Stimulated activated CD4-positive, alpha-beta T cell treated with anti-CD3 and anti-CD28 coated beads, TNF-alpha, amount 100 ng/mL, for 1 hour (primary cell): Measurements from ENCODE around the gene TUBE1.
"Not testable (repeated sequence)": the region's sequence is repeated elsewhere in the genome, so short reads cannot be mapped to it uniquely, and the experiment has no call there.

Source experiments
- DNase-seq, 3 donors: peaks; one replicate each; pipeline ENCODE4 v3.0.0-alpha.2; 2020; ENCODE audit warnings: low read depth in 3 of 3, low spot score in 1 of 3

TUBE1 gene

DNA sequence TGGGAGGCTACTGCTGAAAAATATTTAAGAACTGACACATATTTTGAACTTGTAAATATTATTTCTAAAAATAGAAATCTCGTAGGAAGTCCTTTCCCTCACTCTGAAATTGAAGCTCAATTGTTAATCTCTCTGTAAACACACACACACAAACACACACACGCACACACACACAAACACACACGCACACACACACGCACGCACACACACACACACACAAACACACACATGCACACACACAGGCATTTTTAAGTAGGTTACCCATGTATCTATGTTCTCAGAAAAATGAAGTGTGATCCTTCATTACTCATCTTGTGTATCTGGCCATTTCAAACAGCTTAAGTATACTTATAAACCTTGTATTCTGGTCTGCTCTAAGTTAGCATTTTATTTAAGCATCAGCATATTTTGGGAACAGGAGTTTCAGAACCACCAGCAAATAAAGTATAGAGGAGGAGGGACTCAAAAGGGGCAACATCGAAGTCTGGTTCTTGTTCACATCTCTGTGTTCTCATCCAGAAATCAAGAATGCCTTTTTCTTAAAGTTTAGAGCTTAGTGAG is 21.8 kb downstream of the TUBE1 start:
- DNase-seq: no peak

GRCh38 chr6:112062966-112063365 is 24.3 kb downstream of the TUBE1 start:
- no peak for DNase-seq

- no peak for DNase-seq
Measured at GRCh38 chr6:112061605-112062004, 25.7 kb downstream of the TUBE1 start.

GRCh38 chr6:112058243-112059032 is 28.8 kb downstream of the TUBE1 start:
- DNase-seq: no peak

- DNase-seq: no peak
Measured at GRCh38 chr6:112054555-112055190, 32.6 kb downstream of the TUBE1 start.

GRCh38 chr6:112054001-112054400 is 33.3 kb downstream of the TUBE1 start, which contains the start of gene CCN6:
CCN6 (plus strand) TSS chr6:112054104; CDS start chr6:112054358, 254 bp downstream.
- DNase-seq: no peak

DNA sequence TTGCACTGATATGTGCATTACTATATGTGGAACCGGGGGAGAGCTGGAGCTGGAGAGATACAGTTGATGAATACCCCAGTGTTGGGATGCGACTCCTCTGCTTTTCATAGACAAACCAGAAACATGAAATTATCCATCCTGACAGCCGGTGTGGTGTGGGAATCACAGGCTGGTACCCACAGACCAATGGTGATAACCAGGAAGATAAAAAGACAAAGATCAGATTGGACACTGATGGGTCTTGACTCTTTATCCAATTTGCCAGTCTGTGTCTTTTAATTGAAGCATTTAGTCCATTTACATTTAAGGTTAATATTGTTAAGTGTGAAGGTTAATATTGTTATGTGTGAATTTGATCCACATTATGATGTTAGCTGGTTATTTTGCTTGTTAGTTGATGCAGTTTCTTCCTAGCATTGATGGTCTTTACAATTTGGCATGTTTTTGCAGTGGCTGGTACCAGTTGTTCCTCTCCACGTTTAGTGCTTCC is 36.0 kb downstream of the TUBE1 start:
- not testable (repeated sequence) for DNase-seq

- no peak for DNase-seq
Measured at GRCh38 chr6:112050429-112050828, 36.9 kb downstream of the TUBE1 start.

DNA sequence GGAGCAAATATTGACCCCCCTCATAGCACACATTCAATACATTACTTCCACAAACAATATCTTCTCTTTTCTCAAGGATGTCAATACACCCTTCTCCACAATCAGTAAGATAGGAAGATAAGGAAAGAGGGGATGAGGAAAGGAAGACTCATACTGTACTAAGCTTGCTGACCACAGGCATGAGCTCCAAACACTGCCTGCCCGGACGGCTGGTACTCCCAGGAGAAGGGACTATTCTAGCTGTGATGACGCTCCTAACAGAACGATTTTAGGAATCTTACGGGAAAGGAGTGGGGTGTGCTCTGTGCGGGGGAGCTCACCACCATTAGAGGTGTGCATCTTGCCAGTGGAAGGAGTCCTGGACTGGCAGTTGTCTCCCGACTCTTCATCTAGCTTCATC is 37.3 kb downstream of the TUBE1 start:
- DNase-seq: no peak

DNA sequence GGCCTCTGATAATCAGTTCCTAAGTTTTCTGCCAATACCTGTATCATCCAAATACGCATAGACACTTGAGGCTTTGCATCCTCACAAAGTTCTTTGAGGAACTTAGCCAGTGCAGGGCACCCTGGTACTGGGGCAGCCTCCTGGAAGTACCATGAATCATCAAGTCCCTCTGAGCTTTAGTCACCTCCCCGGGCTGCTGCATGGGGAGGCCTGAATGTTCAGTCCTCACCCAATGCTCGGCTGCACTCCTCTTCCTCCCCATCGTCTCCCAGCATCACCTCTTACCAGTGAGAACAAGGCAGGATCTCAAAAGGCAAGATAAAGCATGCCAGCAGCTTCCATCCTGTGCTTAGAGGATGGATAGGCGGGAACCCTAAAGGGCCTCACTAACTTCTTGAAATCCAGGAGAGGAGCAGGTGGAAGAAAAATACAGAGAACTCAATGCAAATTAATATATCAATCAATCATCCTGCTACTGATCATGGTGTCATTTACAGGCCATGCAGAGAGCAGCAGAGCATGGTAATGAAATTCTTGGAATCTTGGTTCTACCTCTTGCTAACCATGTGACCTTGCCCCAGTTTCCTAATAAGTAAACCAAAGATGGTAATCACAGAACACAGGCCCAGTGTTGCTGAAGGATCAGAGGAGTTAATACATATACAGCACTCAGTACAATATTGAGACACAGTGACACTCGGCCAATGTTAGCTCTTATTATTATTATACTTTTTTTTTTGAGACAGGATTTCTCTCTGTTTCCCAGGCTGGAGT is 38.1 kb downstream of the TUBE1 start:
- no peak for DNase-seq

GRCh38 chr6:112047523-112047922 is 39.8 kb downstream of the TUBE1 start:
- DNase-seq: not testable (repeated sequence)

GRCh38 chr6:112044856-112045255 is 42.4 kb downstream of the TUBE1 start:
- no peak for DNase-seq

DNA sequence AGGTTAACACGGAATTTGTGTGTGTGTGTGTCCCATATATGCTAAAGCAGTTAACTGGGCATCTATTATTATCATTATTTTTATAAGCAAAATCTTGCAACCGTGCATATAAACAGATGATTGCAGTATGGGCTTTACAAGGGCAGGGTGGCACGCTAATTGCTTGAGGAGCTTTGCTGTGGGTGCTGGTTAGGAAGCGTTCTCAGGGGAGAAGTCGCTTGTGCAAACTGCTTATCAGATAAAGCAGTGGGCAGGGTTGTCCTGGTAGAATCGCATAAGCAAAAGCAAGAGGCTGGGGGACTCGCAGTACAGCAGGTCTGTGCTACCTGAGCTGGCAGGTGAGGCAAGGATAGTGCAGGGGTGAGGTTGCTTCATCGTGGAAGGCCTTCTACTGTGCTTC is 43.1 kb downstream of the TUBE1 start:
- no peak for DNase-seq

DNA sequence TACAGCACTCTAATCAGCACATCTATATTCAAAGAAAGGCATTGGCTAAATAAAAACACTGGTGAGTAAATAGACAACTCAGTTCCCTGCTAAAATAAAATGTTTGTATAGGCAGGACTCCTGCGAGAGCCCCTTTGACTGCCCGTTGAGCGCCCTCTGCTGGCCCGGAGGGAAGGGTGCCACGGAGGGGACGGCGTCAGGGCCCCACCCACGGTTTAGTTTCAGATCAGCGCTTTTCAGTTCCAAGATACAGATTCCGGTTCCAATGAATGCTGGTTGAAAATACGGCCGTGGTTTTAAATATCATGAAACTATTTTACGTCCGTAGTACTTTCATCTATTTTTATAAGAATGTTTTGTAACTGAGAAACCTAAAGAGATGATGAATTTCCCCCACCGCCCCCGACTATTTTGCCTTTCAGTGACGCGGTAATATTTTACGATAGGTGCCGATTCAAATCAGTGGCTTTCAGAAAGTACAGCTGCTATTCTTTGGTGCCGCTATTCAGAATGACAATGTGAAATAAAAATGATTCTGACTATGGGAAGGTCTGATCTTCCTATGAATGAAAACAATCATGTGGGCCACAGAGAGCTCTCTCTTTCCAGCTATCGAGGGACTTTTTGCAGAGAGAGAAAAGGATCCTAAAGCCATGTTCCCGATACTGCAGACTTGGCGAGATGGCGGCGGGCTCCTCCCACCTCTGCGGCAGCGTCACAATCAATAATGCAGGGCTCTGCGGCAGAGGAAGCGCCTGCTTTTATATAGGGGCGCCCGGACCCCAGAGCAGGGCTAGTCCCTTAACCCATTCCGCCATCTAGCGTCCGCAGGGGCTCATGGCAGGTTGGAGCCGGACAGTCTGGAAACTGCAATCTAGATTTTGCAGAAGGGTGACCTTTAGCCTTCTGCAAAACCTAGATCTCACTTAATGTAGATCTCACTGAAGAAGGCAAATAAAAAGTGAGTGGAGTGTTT is 44.0 kb downstream of the TUBE1 start:
- peak; percentile 73 to 84 (median 83) for DNase-seq

GRCh38 chr6:112041535-112041934 is 45.7 kb downstream of the TUBE1 start:
- DNase-seq: no peak

- DNase-seq: no peak
Measured at GRCh38 chr6:112040956-112041355, 46.3 kb downstream of the TUBE1 start.

- DNase-seq: no peak
Measured at GRCh38 chr6:112039431-112039770, 47.9 kb downstream of the TUBE1 start.

GRCh38 chr6:112038756-112039430 is 48.4 kb downstream of the TUBE1 start:
- no peak for DNase-seq

GRCh38 chr6:112038268-112038667 is 49.0 kb downstream of the TUBE1 start:
- no peak for DNase-seq

DNA sequence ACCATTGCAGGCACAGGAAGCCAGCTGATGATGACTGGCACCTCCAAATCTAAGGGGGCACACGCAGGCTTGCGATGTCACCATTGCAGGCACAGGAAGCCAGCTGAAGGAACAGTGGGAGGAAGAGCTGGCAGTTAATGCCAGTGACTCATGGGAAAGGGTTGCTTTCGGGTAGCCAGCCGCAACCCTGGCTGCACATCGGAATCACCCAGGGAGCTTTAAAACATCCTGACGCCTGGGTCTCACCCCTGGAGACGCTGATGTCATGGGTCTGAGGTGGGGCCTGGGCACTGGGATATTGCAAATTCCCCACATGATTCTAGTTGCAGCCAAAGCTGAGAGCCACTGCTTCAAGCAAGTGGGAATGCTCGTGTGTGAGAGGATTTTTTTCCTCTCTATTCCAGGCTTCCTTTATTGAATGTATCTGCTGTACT is 49.5 kb downstream of the TUBE1 start:
- no peak for DNase-seq
